Neural progenitor cell (in vitro differentiated cells): ENCODE data around the gene SMC4.

Experiments
- CTCF ChIP-seq: fragments of 200-600 bp; sonication (generic); IDR thresholded peaks from 2 replicates; pipeline ENCODE4 v1.5.1; 2017; ENCODE audit warnings: antibody characterized with exemption, mild to moderate bottlenecking
- EZH2 ChIP-seq: fragments of 200-600 bp; sonication (generic); IDR thresholded peaks from 2 replicates; pipeline ENCODE4 v1.6.1; 2017; ENCODE audit warnings: antibody characterized with exemption, mild to moderate bottlenecking, moderate library complexity
- EZH2phosphoT487 ChIP-seq: fragments of 200-600 bp; sonication (generic); IDR thresholded peaks from 2 replicates; pipeline ENCODE4 v1.6.1; 2017; ENCODE audit warnings: antibody characterized with exemption

GRCh38 chr3:160447544-160447943 is 48.1 kb downstream of the SMC4 start:
- TF ChIP-seq CTCF (no peak), EZH2 (no peak), EZH2phosphoT487 (no peak)
